ENCODE data around the gene PIERCE2.

Gene PIERCE2

GRCh38 chr15:55457401-55458022 lies 49.2 kb downstream of the PIERCE2 start:
- ATAC-seq (ENCODE audit: low read depth) (no peak), DNase-seq (ENCODE audit: low spot score in 2 of 2) (no peak)
- H3K36me3 Mint-ChIP-seq, result peaks cover 5% of the 10 kb centered on the region
- no peak overlapping the region for H3K27ac Mint-ChIP-seq
- H3K27me3 Mint-ChIP-seq, result no peaks in the 10 kb centered on the region
- H3K4me3 Mint-ChIP-seq, result no peak overlapping the region
- peaks cover 6% of the 10 kb centered on the region for H3K9me3 Mint-ChIP-seq
- no peaks in the 10 kb centered on the region for H3K4me1 Mint-ChIP-seq

GRCh38 chr15:55461447-55461846 lies 53.2 kb downstream of the PIERCE2 start:
- Mint-ChIP-seq H3K27ac (no peak overlapping the region), H3K9me3 (peaks cover 6% of the 10 kb centered on the region), H3K27me3 (no peaks in the 10 kb centered on the region), H3K4me1 (no peaks in the 10 kb centered on the region), H3K36me3 (peaks cover 5% of the 10 kb centered on the region), H3K4me3 (no peak overlapping the region)
- DNase-seq (ENCODE audit: low spot score in 2 of 2) (no peak), ATAC-seq (ENCODE audit: low read depth) (no peak)

GRCh38 chr15:55468321-55468720 lies 60.0 kb downstream of the PIERCE2 start:
- DNase-seq (ENCODE audit: low spot score in 2 of 2) (no peak), ATAC-seq (ENCODE audit: low read depth) (no peak)
- Mint-ChIP-seq H3K9me3 (no peaks in the 10 kb centered on the region), H3K27me3 (peaks cover 3% of the 10 kb centered on the region), H3K27ac (no peak overlapping the region), H3K4me1 (no peaks in the 10 kb centered on the region), H3K36me3 (no peaks in the 10 kb centered on the region), H3K4me3 (no peak overlapping the region)

Data from memory B cell (primary cell).